Smooth muscle cell (in vitro differentiated cells): ENCODE data around the gene EPS8. TPM values are rescaled to one million over a fixed set of nuclear protein-coding genes. Genes with fewer than 3 reads are reported as not detected.
A peak's percentile ranks its signal among the peaks of the same experiment; 100 is the strongest.

Experiments used
- DNase-seq: peaks from one replicate; lab custom pipeline; 2025; ENCODE audit not compliant: unreplicated experiment; lab: John Stamatoyannopoulos, UW
- H2AFZ ChIP-seq: fragments of 200-600 bp; sonication (generic); 2 replicates; pipeline ENCODE4 v1.6.0; 2016; ENCODE audit warnings: antibody characterized with exemption, low read depth, mild to moderate bottlenecking
- H3F3A ChIP-seq: fragments of 200-600 bp; sonication (generic); 2 replicates; pipeline ENCODE4 v1.6.0; 2017; ENCODE audit warnings: antibody characterized with exemption, low read depth
- H3K27ac ChIP-seq: fragments of 200-600 bp; sonication (generic); 2 replicates; pipeline ENCODE4 v1.5.1; 2016; ENCODE audit warnings: low read depth, mild to moderate bottlenecking
- H3K27me3 ChIP-seq: fragments of 200-600 bp; sonication (generic); 2 replicates; pipeline ENCODE4 v1.6.1; 2016; ENCODE audit warnings: low read depth, mild to moderate bottlenecking
- H3K36me3 ChIP-seq: fragments of 200-600 bp; sonication (generic); 2 replicates; pipeline ENCODE4 v1.5.1; 2016; ENCODE audit warnings: low read depth
- H3K4me1 ChIP-seq: fragments of 200-600 bp; sonication (generic); 2 replicates; pipeline ENCODE4 v1.5.1; 2016; ENCODE audit warnings: low read depth
- H3K4me2 ChIP-seq: fragments of 200-600 bp; sonication (generic); 2 replicates; pipeline ENCODE4 v1.6.0; 2016; ENCODE audit warnings: mild to moderate bottlenecking
- H3K4me3 ChIP-seq: fragments of 200-600 bp; sonication (generic); 2 replicates; pipeline ENCODE4 v1.5.1; 2016; ENCODE audit warnings: mild to moderate bottlenecking
- H3K79me2 ChIP-seq: fragments of 200-600 bp; sonication (generic); 2 replicates; pipeline ENCODE4 v1.6.0; 2016; ENCODE audit warnings: low read depth, mild to moderate bottlenecking
- H3K9ac ChIP-seq: fragments of 200-600 bp; sonication (generic); 2 replicates; pipeline ENCODE4 v1.6.0; 2016; ENCODE audit warnings: low read depth
- H3K9me3 ChIP-seq: fragments of 200-600 bp; sonication (generic); replicated peaks from 2 replicates; pipeline ENCODE4 v1.5.1; 2016; ENCODE audit warnings: low read depth
- H4K20me1 ChIP-seq: fragments of 200-600 bp; sonication (generic); 2 replicates; pipeline ENCODE4 v1.6.0; 2016; ENCODE audit warnings: low read depth
- WGBS: methylation state at CpG from one replicate; pipeline ENCODE4 v1.1.7; 2016; ENCODE audit warnings: low lambda C conversion rate; 5-methylcytosine and 5-hydroxymethylcytosine counted together
- polyA plus RNA-seq: library from polyadenylated mRNA; unstranded; fragments of >200 nt; fragmentation: Nextera tagmentation; extraction: Ambion mirVana; gene quantifications from 2 replicates; pipeline ENCODE4 v1.2.1, GENCODE V29; 2016
- total RNA-seq: library from RNA; depleted of rRNA; stranded (reverse); fragments of >200 nt; gene quantifications from 2 replicates; pipeline ENCODE4 v1.2.3, GENCODE V29; 2014
- TF ChIP-seq, protein P1 (sequence below): fragments of 200-600 bp; sonication (generic); IDR thresholded peaks from 2 replicates; pipeline ENCODE4 v1.5.1; 2017; ENCODE audit warnings: borderline replicate concordance, mild to moderate bottlenecking, antibody characterized with exemption; ENCODE audit not compliant: insufficient read depth, poor library complexity, severe bottlenecking

Gene EPS8
- total and polyA plus RNA-seq, 2 experiments from 2014 or later: 27.5 to 68.3 TPM

DNA sequence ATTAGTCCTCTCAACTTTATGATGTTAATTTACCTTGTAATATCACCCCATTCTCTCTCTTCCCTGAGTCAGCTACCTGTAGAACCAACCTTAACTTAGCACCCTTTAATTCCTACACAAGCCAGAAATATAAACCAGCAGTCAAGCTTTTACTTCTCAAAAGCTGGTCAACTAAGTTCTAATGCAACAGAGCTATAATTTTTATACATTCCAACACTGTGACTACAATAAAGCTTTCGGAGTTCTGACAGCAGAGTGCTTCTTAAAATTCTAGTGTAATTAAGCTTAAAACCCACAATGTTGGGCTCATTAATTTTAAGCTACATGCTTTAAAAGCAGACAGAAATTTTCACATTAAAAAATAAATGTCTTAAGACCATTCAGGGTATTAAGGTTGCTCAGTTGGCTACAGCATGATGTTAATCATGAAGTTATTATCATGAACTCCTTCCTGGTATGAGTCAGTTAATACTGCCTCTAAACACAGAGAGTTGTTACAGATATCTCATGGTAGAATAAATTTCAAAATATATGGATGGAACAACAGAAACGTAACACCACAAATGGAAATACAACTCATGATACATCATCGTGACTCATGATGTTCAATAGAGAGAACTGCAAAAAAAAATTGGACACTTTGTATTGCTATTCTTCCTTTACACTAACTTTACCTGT, 126.7 kb downstream of the EPS8 start:
- H3K79me2 ChIP-seq: no peaks in the 10 kb centered on the region

DNA sequence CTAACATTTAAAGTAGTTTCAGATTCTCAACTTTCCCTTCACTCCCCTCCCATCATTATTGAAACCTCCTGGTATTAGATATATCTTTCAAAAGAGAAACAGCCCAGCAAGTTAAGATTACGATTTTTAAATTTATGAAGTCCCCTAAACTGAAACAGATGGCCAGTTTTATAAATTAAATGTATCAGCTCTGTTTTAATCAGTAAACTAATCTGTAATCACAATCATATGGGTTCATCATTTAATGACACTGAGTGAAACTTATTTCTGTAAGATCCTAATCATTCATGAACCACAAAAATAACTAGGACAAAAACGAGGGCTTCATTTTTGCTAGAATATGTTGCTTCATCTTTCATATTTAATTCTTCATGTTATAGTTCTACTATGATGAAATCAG, 137.8 kb downstream of the EPS8 start:
- no peaks in the 10 kb centered on the region for H3K36me3 ChIP-seq
- no peak overlapping the region for H3K9ac ChIP-seq
- WGBS: 81% methylated on average over 2 of the region's 2 CpGs
- H2AFZ ChIP-seq: no peak overlapping the region
- H3F3A ChIP-seq: no peaks in the 10 kb centered on the region
- TF ChIP-seq, protein P1, sequence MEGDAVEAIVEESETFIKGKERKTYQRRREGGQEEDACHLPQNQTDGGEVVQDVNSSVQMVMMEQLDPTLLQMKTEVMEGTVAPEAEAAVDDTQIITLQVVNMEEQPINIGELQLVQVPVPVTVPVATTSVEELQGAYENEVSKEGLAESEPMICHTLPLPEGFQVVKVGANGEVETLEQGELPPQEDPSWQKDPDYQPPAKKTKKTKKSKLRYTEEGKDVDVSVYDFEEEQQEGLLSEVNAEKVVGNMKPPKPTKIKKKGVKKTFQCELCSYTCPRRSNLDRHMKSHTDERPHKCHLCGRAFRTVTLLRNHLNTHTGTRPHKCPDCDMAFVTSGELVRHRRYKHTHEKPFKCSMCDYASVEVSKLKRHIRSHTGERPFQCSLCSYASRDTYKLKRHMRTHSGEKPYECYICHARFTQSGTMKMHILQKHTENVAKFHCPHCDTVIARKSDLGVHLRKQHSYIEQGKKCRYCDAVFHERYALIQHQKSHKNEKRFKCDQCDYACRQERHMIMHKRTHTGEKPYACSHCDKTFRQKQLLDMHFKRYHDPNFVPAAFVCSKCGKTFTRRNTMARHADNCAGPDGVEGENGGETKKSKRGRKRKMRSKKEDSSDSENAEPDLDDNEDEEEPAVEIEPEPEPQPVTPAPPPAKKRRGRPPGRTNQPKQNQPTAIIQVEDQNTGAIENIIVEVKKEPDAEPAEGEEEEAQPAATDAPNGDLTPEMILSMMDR: no peak
- H3K27ac ChIP-seq: peak overlapping the region; percentile 2
- H3K9me3 ChIP-seq: no peaks in the 10 kb centered on the region
- no peak overlapping the region for H3K4me3 ChIP-seq
- H3K27me3 ChIP-seq: no peaks in the 10 kb centered on the region
- no peaks in the 10 kb centered on the region for H3K4me1 ChIP-seq
- peak overlapping the region; percentile 49 for H3K4me2 ChIP-seq
- H3K79me2 ChIP-seq: no peaks in the 10 kb centered on the region
- DNase-seq: no peak
- H4K20me1 ChIP-seq: no peaks in the 10 kb centered on the region

More for the DNA sequence above, 126.7 kb downstream of the EPS8 start:
- Histone ChIP-seq H3K27ac (peak overlapping the region; percentile 66), H3K9me3 (no peaks in the 10 kb centered on the region), H3K4me2 (peak overlapping the region; percentile 41), H3F3A (no peaks in the 10 kb centered on the region), H3K9ac (no peak overlapping the region), H3K27me3 (no peaks in the 10 kb centered on the region), H3K4me1 (no peaks in the 10 kb centered on the region), H3K36me3 (peaks cover 5% of the 10 kb centered on the region), H3K4me3 (no peak overlapping the region), H2AFZ (no peak overlapping the region), H4K20me1 (no peaks in the 10 kb centered on the region)
- WGBS: 52% methylated on average over 3 of the region's 3 CpGs
- TF ChIP-seq, protein P1: no peak
- no peak for DNase-seq

DNA sequence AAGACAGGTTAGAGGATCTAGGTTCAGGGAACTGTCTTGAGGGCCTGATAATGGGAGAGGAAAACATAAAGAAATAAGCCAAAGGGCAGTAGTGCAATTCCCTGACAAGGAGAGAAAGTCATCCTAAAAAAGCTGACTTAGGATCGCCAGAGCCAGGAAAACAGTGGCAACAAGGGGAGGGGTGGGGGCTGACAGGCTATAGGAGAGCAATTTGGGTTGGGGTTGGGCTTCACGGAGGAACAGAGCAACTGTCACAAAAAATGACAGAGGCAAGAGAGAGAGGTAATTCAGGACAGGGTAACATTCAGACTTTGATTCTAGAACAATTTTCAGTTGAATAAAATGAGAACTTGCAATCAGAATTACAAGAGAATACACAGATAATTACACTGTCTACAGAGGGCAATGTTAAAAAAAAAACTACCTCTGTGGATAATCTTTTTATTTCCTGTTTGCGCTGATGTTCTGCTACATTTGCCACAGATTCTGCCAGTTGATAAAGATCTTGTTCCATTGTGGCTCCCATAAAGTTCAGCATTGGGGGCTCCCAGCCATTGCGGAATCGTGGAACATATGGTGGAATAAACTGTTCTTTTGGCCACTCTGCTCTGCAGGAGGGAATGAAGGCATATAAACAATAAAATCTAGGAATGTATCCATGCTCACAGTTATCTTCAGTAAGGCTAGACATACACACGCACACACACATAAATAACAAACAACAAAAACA, 138.6 kb downstream of the EPS8 start:
- no peaks in the 10 kb centered on the region for H3K9me3 ChIP-seq
- no peak overlapping the region for H3K4me3 ChIP-seq
- WGBS: 44% methylated on average over 6 of the region's 6 CpGs
- TF ChIP-seq, protein P1: no peak
- H3K4me2 ChIP-seq: peak overlapping the region; percentile 49
- H3K36me3 ChIP-seq: peaks cover 1% of the 10 kb centered on the region
- no peak overlapping the region for H2AFZ ChIP-seq
- peak overlapping the region; percentile 7 for H3K9ac ChIP-seq
- no peak for DNase-seq
- peak overlapping the region; percentile 2 for H3K27ac ChIP-seq
- H3K4me1 ChIP-seq: no peaks in the 10 kb centered on the region
- H3K79me2 ChIP-seq: no peaks in the 10 kb centered on the region
- no peaks in the 10 kb centered on the region for H3K27me3 ChIP-seq
- H3F3A ChIP-seq: no peaks in the 10 kb centered on the region
- no peaks in the 10 kb centered on the region for H4K20me1 ChIP-seq
